Astrocyte of the cerebellum (primary cell): ENCODE data around the gene GMPPB.
"Not testable (repeated sequence)": the region's sequence is repeated elsewhere in the genome, so short reads cannot be mapped to it uniquely, and the experiment has no call there.

ENCODE experiments used
- DNase-seq: peaks from one replicate; pipeline ENCODE4 v3.0.0-alpha.2; 2011; ENCODE audit warnings: low read depth
- H3K4me3 ChIP-seq: 2 replicates; pipeline ENCODE4 v1.5.1; 2011; ENCODE audit warnings: mild to moderate bottlenecking, low read depth, low read length, moderate library complexity
- in situ Hi-C: cut with HindIII; loops from 2 replicates; pipeline ENCODE4 v1.10.0; 2017; ENCODE audit warnings: low sequenced_read_pairs
- TF ChIP-seq, protein P1 (sequence below): IDR thresholded peaks from 2 replicates; pipeline ENCODE4 v1.5.1; 2012; ENCODE audit warnings: low read length, low read depth, moderate library complexity, mild to moderate bottlenecking; ENCODE audit errors: missing control alignments

The GMPPB gene

DNA sequence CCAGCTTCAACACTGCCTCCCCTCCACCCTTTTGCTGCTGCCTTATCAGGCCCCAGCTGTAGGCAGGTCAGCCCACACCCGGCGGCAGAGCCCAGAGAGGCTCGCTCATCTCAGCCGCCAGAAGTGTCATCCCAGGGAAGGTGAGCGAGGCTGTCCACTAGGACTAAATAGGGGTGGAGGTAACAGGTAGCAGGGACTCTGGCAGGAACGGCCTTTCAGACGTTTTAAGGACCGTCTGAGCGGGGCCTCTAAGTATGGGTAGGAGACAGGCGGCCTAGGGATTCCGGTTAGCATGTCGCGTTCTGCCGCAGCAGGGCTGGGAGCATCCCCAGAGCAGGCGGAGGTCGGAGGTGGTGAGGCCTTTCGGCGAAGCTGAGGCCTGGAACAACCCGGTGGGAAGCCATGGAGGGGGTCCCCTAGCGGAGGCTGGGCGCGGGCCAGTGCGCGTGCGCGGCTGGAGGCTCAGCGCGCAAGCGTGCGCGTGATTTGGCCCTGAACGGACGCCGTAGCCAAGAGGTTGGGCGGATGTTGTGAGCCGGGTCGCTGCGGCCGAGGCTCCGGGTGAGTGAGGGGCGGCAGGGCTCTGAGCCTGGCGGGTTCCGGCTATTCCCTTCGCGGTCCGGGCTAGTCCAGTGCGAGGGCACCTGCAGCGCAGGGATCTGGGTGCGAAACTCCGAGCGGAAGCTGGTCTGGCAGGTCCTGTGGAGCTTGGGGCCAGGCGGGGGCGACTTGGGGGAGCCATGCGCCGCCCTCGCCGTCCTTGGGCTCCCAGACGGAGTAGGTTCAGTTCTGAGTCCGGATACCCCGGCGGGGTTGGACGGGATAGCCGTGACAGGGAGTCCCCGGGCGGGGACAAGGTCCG, 34.5 kb downstream of the GMPPB start, which contains the start of the genes MST1 and RNF123:
TSS of gene MST1 (minus strand) at position 429 of the 862 bp plus-strand sequence. CDS start 783 bp downstream, outside the sequence.
TSS of gene RNF123 (plus strand) at position 512 of the 862 bp plus-strand sequence. CDS start 1,609 bp downstream, outside the sequence.
- in situ Hi-C loops = no loop called here
- peak; percentile 70 for DNase-seq
- peak within 1 kb of the TSS; percentile 95 for H3K4me3 ChIP-seq
- TF ChIP-seq, protein P1, sequence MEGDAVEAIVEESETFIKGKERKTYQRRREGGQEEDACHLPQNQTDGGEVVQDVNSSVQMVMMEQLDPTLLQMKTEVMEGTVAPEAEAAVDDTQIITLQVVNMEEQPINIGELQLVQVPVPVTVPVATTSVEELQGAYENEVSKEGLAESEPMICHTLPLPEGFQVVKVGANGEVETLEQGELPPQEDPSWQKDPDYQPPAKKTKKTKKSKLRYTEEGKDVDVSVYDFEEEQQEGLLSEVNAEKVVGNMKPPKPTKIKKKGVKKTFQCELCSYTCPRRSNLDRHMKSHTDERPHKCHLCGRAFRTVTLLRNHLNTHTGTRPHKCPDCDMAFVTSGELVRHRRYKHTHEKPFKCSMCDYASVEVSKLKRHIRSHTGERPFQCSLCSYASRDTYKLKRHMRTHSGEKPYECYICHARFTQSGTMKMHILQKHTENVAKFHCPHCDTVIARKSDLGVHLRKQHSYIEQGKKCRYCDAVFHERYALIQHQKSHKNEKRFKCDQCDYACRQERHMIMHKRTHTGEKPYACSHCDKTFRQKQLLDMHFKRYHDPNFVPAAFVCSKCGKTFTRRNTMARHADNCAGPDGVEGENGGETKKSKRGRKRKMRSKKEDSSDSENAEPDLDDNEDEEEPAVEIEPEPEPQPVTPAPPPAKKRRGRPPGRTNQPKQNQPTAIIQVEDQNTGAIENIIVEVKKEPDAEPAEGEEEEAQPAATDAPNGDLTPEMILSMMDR = peak; percentile 46

DNA sequence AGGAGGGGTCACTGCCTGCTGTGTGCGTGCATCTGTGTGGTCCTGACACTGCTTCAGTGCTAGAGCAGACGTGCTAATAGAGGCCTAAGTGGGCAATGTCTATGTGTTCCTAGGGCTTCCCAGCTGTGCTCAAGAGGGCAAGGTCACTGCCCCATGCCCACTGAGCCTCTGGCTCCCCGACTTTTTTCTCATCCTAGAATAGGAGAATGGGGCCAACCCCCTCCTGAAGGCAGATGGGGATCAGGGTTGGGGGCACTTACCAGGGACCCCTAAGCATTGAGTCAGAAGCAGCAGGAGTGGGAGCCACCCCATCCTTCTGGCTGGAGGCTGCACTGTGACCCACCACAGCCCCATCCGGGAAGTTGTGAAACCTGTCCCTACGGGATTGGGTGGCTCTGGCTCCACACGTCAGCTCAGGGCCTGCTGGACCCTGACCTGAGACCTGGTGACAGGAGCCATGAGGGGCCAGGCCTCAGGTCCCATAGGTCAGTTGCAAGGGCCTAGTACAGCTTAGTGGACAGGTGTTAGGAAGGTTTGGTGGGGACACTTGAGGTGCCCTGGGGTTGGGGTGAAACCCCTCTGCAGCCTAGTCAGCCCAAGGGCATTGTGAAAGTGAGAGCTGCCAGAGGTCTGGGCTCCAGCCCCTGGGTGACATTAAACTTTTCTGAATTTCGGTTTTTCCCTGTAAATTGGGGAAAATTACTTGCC, 35.3 kb downstream of the GMPPB start:
- H3K4me3 ChIP-seq = peak overlapping the region; percentile 95

DNA sequence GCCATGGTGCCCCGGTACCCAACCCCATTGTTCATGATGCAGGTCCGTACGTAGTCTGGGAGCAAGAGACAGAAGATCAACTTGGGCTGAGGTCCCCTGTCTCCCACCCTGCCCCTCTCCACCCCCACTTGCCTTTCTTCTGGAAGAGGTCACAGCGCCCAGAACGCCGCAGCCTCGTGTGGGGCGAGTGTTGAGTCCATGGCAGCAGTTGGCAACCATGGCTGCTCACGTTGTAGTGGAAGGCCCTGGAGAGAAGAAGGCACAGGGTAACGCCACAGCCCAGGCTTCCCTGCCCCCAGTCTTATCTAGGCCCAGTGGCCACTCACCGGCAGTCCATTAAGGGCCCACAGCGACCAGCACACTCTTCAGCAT, 36.3 kb downstream of the GMPPB start:
- DNase-seq, H3K4me3 ChIP-seq, in situ Hi-C loops: not testable (repeated sequence)

More for the DNA sequence above, 35.3 kb downstream of the GMPPB start:
- in situ Hi-C loops, DNase-seq: not testable (repeated sequence)

DNA sequence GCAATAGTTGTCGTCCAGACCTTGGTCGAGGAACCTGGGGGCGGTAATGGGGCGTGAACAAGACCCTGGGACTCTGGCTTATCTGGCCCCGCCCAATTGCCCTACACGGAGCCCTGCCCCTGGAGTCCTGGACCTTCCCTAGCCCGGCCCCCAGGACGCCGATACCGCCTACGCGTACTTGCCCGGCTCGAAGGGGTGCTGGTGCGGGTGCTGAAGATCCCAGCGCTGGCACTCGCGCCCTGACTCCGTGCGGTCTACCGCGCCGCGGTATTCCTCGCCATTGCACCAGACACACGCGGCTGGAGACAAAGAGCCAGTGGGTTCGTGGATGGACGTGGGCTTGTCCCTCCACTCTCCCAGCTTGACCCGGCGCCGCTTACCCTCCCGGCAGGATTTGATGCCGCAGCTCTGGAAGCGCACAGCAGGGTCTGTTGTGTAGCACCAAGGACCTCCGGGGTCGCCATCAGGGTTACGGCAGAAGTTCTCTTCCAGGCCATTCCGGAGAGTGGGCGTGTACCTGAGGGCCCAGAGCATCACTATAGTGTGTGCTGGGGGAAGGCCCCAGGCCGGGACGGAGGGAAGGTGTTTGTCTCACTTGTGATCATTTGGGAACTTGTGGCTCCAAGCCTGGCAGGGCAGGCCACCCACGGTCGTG, 36.9 kb downstream of the GMPPB start:
- DNase-seq, in situ Hi-C loops: not testable (repeated sequence)
- peak overlapping the region; percentile 26 for H3K4me3 ChIP-seq

DNA sequence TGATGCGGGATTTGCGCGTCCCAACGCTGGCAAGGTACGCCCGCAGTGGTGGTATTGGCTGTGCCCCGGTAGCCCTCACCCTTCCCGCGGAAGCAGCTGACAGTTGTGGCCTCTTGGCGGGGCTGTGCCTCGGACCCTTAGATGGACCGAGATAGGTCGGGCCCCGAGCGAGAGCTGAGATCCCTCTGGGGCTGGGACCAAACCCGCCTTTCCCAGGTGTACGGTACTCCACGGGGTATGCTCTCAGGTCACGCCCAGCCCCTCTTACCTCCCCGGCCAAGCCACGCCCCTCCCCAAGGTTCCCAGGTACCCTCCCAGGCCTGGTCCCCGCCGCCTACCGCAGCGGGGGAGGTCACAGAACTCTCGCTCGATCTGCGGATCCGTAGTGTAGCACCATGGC, 37.4 kb downstream of the GMPPB start:
- DNase-seq, in situ Hi-C loops: not testable (repeated sequence)
- H3K4me3 ChIP-seq = peak overlapping the region; percentile 26

DNA sequence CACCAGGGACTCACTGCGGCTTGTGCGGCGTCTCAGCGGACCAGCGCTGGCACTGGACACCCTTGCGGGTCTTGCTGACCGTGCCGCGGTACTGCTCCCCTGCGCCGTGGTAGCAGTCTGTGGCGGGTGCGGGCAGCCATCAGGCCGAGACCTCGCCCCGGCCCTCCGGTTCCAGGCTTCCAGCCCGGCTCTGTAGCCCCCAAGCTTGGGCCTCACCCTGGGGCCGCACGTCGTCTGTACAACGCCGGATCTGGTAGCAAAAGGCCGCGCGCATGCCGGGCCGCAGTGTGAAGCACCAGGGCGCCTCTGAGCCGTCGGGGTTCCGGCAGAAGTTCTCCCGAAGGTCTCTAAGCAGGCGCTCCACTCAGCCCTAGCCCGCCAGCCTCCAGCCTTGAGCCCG, 37.9 kb downstream of the GMPPB start:
- DNase-seq, in situ Hi-C loops, H3K4me3 ChIP-seq: not testable (repeated sequence)

DNA sequence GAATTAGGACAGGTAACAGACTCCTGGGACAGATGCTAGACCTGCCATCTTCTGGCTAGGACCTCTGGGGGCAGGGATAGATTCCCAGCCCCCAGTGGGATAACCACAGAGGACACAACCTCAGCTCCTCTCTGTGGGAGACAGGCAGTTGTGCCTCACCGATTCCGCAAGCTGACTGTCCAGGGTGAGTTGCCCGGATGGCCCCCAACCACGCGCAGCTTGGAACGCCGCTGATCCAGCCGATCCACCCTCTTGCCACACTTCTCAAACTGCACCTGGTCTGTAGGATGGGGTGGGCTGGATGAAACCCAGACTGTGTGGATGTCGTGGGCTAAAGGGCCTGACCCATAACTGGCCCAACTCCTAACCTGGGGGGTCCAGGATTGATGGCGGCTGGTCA, 38.6 kb downstream of the GMPPB start:
- DNase-seq, in situ Hi-C loops, H3K4me3 ChIP-seq: not testable (repeated sequence)

DNA sequence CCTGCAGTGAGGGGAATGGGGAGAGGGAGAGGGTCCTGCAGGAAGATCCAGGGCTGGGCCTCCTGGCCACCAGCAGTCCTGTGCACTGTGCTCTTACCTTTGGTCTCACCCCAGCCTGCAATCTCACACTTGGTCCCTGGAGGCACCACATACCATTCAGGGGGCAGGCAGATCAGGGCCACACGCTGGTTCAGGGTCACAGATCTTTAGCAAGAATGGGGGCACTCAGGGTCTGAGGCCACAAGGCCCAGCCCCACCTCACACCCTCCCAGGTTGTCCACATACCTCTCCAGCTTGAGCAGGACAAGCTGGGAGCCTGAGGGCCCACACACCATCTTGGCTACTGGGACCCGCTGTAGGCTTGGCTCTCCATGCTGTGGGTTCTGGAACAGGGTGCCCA, 39.3 kb downstream of the GMPPB start:
- DNase-seq, in situ Hi-C loops, H3K4me3 ChIP-seq: not testable (repeated sequence)

DNA sequence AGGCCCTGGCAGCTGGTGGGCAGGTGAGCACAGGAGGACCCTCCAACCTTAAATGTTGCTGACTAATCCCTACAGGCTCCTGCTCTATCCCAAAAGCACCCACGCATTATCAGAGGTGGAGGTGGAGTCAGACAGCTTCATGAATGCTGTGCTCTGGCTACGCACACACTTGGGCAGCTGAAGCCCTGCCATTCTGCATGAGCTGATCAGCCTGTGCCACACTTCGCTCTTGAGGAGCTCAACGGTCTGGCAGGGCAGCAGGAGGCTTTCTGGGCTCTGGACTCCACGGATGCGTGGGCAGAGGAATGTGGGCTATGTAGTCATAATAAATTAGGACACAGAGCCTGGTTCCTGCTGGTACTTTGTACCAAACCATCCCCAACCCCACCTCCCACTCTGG, 40.6 kb downstream of the GMPPB start:
- DNase-seq = no peak
- no peak overlapping the region for H3K4me3 ChIP-seq
- TF ChIP-seq, protein P1 = no peak
- in situ Hi-C loops = no loop called here

DNA sequence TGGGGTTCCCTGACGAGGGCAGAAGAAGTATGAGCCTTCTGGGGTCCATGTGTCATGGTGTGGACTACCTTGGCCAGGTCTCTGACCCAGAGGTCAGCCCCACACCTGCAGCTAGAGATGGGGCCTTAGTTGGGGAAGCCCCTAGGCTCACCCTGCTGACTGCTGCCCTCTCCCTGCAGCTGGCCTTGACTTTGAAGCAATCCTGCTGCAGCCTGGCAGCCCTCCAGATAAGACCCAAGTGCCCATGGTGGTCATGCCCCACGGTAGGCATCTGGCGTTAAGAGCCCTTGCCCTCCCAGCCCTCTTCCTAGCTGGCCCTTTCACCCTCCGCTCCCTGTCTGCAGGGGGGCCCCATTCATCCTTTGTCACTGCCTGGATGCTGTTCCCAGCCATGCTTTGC, 42.2 kb downstream of the GMPPB start:
- TF ChIP-seq, protein P1 = no peak
- no peak for DNase-seq
- H3K4me3 ChIP-seq = no peak overlapping the region
- in situ Hi-C loops = no loop called here
